Measurements from ENCODE around the gene CREB5. TPM values are rescaled to one million over a fixed set of nuclear protein-coding genes. Genes with fewer than 3 reads are reported as not detected.

CREB5 gene
- total and polyA plus RNA-seq, 11 donors, result 7.6 to 38.7 (median 15.2) TPM

- TF ChIP-seq POLR2A (IDR thresholded peaks at IDR 0.05) (peak; percentile 41 to 84), CTCF (IDR thresholded peaks at IDR 0.05) (no peak)
- peaks cover 0 to 57% (median 25%) of the 10 kb centered on the region in 12 donors for H3K4me1 ChIP-seq
- DNase-seq, result peak; percentile 95 to 97 (median 97)
- H3K27me3 ChIP-seq, result peaks cover 0 to 28% (median 0%) of the 10 kb centered on the region in 9 donors
- H3K27ac ChIP-seq, result peak overlapping the region; percentile 53 to 98 (median 90)
- 0 to 2% (median 0%) methylated on average over 30 to 51 of the region's 51 CpGs for WGBS, 4 donors
- peak; percentile 80 to 90 (median 84) for ATAC-seq
- intact Hi-C loops (cut with DNase I), result loop anchor here in 7 of 10 donors (5.0 to 10.0 kb wide), 5 partner anchors 213 to 443 kb away; no protein-coding TSS in a partner anchor
- peak overlapping the region; percentile 70 to 90 (median 84) for H3K4me3 ChIP-seq
- no peaks in the 10 kb centered on the region for H3K36me3 ChIP-seq
- H3K9me3 ChIP-seq, result no peaks in the 10 kb centered on the region
Observed at GRCh38 chr7:28408960-28409715, 3.2 kb upstream of the CREB5 start.

- intact Hi-C loops (cut with DNase I), result loop anchor here in 9 of 10 donors (5.0 to 10.0 kb wide), 7 partner anchors 125 to 442 kb away; no protein-coding TSS in a partner anchor
- Histone ChIP-seq H3K36me3 (no peaks in the 10 kb centered on the region), H3K9me3 (no peaks in the 10 kb centered on the region), H3K27ac (peak overlapping the region; percentile 53 to 98 (median 90)), H3K4me3 (peak overlapping the region; percentile 70 to 90 (median 84)), H3K27me3 (peaks cover 0 to 31% (median 0%) of the 10 kb centered on the region in 9 donors), H3K4me1 (peaks cover 0 to 57% (median 25%) of the 10 kb centered on the region in 12 donors)
- ATAC-seq (peak; percentile 3 to 27 (median 16)), DNase-seq (peak; percentile 40 to 72 (median 64))
- WGBS, 4 donors, result 0 to 1% (median 0%) methylated on average over 18 to 92 of the region's 92 CpGs
- TF ChIP-seq POLR2A (IDR thresholded peaks at IDR 0.05) (no peak), CTCF (IDR thresholded peaks at IDR 0.05) (peak in 1 of 12 donors; percentile 11)
Observed at GRCh38 chr7:28409716-28410627, 2.3 kb upstream of the CREB5 start.

- WGBS, 4 donors, result 1 to 2% (median 2%) methylated on average over 28 of the region's 28 CpGs
- H3K27me3 ChIP-seq, result peaks cover 0 to 28% (median 0%) of the 10 kb centered on the region in 9 donors
- intact Hi-C loops (cut with DNase I), result loop anchor here in 6 of 10 donors (5.0 to 10.0 kb wide), 5 partner anchors 124 to 276 kb away; no protein-coding TSS in a partner anchor
Observed at GRCh38 chr7:28410628-28411531, 1.4 kb upstream of the CREB5 start.

More at GRCh38 chr7:28410628-28411531, 1.4 kb upstream of the CREB5 start:
- Histone ChIP-seq H3K36me3 (no peaks in the 10 kb centered on the region), H3K9me3 (no peaks in the 10 kb centered on the region), H3K4me3 (peak overlapping the region; percentile 70 to 90 (median 84)), H3K4me1 (peaks cover 0 to 51% (median 24%) of the 10 kb centered on the region in 12 donors), H3K27ac (peak overlapping the region in 11 of 12 donors; percentile 5 to 98 (median 89))
- TF ChIP-seq POLR2A (IDR thresholded peaks at IDR 0.05) (no peak), CTCF (IDR thresholded peaks at IDR 0.05) (no peak)
- peak; percentile 49 to 63 (median 61) for DNase-seq
- peak in 3 of 4 donors; percentile 12 to 34 (median 30) for ATAC-seq
